ENCODE data around the gene HDAC9. TPM values are rescaled to one million over a fixed set of nuclear protein-coding genes. Genes with fewer than 3 reads are reported as not detected.

HDAC9 gene
- polyA plus RNA-seq, 3 donors from 2014 or later: 10.1 to 28.7 (median 18.1) TPM

DNA sequence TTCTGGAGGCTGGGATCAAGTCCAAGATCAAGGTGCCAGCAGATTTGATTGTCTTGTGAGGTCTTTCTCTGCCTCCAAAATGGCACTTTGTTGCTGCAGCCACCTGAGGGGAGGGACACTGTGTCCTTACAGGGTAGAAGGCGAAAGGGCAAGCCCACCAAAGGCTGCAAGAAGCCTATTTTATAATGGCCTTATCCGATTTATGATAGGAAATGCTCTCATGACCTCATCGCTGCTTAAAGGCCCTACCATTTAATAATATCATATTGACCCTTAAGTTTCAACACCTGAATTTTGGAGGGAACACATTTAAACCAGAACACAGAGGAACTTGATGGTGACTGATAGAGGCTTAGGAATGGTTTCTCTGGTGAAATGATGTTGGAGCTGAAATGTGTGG lies 325.4 kb downstream of the HDAC9 start:
- no peak for DNase-seq
- Mint-ChIP-seq H3K36me3 (peaks cover 0 to 3% (median 0%) of the 10 kb centered on the region in 3 donors), H3K27ac (no peak overlapping the region), H3K9me3 (peaks cover 0 to 19% (median under 1%) of the 10 kb centered on the region in 6 donors), H3K4me1 (no peaks in the 10 kb centered on the region), H3K4me3 (no peak overlapping the region), H3K27me3 (ENCODE audit: low read depth in 3 of 3) (peaks cover 0 to 2% (median 1%) of the 10 kb centered on the region in 3 donors)

DNA sequence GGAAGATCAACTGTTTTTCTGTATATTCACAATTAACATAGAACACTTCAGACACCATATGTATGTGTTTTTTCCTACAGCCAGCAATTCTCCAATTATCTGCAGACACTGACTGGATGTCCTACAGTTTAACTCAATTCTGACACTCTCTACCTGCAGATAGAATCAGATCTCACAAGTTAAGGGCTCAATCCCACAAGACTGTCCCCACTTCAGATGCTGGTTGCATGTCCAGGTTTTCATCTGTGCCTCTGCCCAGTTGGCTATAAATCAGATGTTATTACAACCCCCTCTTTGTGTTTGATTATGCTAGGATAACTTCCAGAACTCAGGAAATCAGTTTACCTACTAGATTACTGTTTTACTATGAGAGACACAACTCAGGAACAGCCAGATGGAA lies 326.0 kb downstream of the HDAC9 start:
- H3K4me1 Mint-ChIP-seq: no peaks in the 10 kb centered on the region

DNA sequence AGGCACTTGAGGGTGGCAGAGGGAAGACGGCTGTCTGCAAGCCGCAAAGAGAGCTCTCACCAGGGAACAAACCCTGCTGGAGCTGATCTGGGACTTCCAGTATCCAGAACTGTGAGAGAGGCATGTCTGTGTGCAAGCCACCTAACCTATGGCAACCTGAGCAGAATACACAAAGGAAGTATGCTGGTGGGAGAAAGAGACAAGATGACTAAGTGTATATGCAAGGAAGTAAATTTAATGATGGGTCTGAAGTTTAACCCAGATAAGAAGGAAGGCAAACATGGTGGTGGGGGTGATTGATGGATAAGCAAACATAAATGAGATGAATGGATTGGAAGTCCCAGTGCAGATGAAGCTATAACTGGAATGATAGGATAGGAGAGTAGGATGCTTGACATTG lies 328.6 kb downstream of the HDAC9 start:
- H3K36me3 Mint-ChIP-seq: no peaks in the 10 kb centered on the region
- H3K9me3 Mint-ChIP-seq: peaks cover 0 to 7% (median 0%) of the 10 kb centered on the region in 6 donors
- no peak overlapping the region for H3K4me3 Mint-ChIP-seq
- H3K4me1 Mint-ChIP-seq: no peaks in the 10 kb centered on the region
- H3K27me3 Mint-ChIP-seq (ENCODE audit: low read depth in 3 of 3): peaks cover 0 to 2% (median 1%) of the 10 kb centered on the region in 3 donors
- H3K27ac Mint-ChIP-seq: no peak overlapping the region
- no peak for DNase-seq

More for the DNA sequence above, 326.0 kb downstream of the HDAC9 start:
- peaks cover 0 to 2% (median 1%) of the 10 kb centered on the region in 3 donors for H3K27me3 Mint-ChIP-seq (ENCODE audit: low read depth in 3 of 3)
- H3K27ac Mint-ChIP-seq: no peak overlapping the region
- peaks cover 0 to 14% (median under 1%) of the 10 kb centered on the region in 6 donors for H3K9me3 Mint-ChIP-seq
- no peak for DNase-seq
- no peaks in the 10 kb centered on the region for H3K36me3 Mint-ChIP-seq
- no peak overlapping the region for H3K4me3 Mint-ChIP-seq

DNA sequence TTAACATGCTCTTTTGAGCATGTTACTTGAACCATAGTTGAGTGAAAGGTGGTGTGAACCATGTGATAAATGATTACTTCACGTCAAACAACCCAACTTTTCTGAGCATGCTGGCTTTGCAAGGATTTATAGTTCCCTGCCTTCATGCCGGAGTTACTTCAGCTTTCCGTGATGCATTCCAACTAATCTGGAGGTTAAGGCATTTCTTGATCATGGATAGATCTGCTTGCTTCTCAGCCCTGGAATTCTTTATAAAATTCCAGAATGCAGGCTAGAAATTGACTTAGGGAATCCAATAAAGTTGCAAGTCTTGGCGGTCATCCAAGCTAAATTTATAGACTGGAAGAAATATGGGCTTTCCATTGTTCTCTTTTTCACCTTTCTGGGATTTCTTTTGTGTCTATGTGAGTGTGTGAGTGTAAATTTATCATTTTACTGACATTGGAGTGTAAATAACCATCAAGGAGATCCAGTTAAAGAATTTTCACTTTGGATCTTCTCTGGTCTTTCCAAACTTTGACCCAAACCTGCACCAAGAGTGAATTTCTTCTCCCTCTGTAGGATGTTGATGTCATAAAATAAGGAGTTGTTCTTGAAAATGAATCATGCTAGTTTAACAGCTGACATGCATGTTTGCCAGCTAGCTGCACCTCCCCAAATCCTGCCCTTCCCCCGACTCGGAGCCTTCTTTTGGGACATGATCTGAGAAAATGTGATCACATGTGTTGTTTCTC lies 332.9 kb downstream of the HDAC9 start:
- no peaks in the 10 kb centered on the region for H3K27me3 Mint-ChIP-seq (ENCODE audit: low read depth in 3 of 3)
- peaks cover 0 to 5% (median 0%) of the 10 kb centered on the region in 6 donors for H3K9me3 Mint-ChIP-seq
- no peak overlapping the region for H3K4me3 Mint-ChIP-seq
- no peaks in the 10 kb centered on the region for H3K4me1 Mint-ChIP-seq
- no peaks in the 10 kb centered on the region for H3K36me3 Mint-ChIP-seq
- DNase-seq: no peak
- no peak overlapping the region for H3K27ac Mint-ChIP-seq

DNA sequence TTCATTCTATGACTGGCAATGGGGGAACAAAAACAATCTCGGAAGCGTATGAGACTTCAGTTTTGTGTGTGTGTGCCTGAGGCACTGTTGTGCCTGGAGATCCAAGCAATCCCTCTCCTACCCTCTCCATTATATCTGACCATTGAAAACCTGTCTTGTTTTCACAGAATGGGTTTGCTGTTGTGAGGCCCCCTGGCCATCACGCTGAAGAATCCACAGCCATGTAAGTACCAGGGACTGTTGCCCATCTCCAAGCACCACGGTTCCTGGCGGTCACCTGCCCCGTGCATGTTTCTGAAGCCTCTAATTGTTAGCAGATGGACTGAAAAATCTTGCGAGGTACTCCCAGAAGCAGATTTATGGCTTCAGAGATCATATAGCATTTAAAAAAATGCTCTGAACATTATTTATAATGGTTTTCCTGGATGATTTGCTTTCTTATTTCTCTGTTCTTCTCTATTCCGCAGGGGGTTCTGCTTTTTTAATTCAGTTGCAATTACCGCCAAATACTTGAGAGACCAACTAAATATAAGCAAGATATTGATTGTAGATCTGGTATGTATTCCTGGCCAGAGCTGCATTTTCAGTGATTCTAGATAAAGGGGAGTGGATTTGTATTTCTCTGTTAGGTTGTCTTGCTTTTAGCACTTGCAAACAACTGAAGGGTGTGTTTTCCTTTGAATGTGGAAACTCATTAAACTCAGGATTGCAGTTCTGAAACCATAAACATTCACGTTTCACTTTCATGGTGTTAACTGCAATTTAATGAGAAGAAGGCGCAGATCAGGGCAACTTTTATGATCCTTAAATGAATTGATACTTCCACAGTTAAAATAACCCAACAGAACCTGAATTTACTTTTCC lies 333.7 kb downstream of the HDAC9 start:
- Mint-ChIP-seq H3K4me1 (no peaks in the 10 kb centered on the region), H3K9me3 (peaks cover 0 to 5% (median 0%) of the 10 kb centered on the region in 6 donors), H3K27me3 (ENCODE audit: low read depth in 3 of 3) (no peaks in the 10 kb centered on the region), H3K27ac (no peak overlapping the region), H3K36me3 (no peaks in the 10 kb centered on the region), H3K4me3 (no peak overlapping the region)
- DNase-seq: no peak

DNA sequence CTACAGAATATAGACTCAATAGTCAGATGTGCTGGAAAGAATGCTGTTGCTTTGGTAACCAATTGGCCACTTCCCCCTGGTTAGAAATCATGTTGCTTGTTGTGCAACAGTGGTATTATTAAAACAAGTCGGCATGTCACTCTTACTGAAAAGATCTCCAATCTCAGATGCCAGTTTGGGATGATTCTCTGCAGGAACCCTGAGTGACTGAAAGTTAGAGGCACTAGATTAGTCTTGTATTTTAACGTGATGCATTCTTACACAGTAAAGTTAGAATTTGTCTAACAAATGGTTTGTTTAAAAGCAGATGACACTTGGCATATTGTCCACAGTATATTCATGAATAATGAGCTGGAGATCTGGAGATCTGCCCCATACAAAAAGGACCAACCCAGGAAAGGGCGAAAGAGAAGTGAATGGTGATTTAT lies 334.3 kb downstream of the HDAC9 start:
- no peaks in the 10 kb centered on the region for H3K36me3 Mint-ChIP-seq
- no peaks in the 10 kb centered on the region for H3K27me3 Mint-ChIP-seq (ENCODE audit: low read depth in 3 of 3)
- no peaks in the 10 kb centered on the region for H3K4me1 Mint-ChIP-seq
- no peak overlapping the region for H3K27ac Mint-ChIP-seq
- no peak for DNase-seq
- H3K4me3 Mint-ChIP-seq: no peak overlapping the region
- H3K9me3 Mint-ChIP-seq: peaks cover 0 to 6% (median 1%) of the 10 kb centered on the region in 6 donors

DNA sequence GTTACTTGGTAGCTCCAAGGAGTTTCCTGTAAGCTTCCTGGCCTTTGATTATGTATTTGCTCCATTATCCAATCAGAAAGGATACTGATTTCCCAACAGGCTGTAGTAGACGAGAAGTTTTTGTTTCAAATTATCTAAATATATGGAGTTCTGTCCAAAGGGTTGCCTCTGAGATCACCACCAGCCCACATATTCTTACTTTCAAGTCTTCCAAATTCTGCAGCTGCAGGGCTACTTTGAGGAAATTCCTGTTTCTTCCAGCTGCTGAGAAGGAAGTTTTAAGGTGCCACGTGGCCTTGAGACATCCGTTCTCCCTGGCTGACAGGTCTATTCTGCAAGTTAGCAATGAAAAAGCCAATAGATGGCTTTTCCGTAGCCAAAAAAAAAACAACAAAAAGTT lies 335.9 kb downstream of the HDAC9 start:
- no peaks in the 10 kb centered on the region for H3K4me1 Mint-ChIP-seq
- peaks cover 0 to 9% (median 2%) of the 10 kb centered on the region in 6 donors for H3K9me3 Mint-ChIP-seq
- H3K4me3 Mint-ChIP-seq: no peak overlapping the region
- peaks cover 0 to 8% (median 3%) of the 10 kb centered on the region in 3 donors for H3K36me3 Mint-ChIP-seq
- H3K27ac Mint-ChIP-seq: no peak overlapping the region
- H3K27me3 Mint-ChIP-seq (ENCODE audit: low read depth in 3 of 3): no peaks in the 10 kb centered on the region
- DNase-seq: no peak

DNA sequence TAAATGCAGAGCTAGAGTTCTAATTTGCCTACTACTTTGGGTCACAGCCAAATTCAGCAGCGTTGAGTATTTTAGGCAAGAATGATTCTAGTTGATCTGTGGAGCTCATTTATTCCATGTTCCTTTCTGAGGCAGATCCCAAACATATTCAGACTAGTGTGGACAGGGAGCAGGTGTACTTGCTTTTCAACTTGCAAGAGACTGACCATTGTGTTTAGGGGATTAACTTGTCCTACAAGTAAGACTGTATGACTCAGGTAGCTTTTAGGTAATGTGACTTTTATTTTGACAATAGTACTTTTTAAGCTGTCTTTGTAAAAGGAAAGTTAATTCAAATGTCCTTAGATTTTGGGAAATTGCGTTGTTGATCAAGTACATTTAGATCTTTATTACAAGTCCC lies 336.4 kb downstream of the HDAC9 start:
- Mint-ChIP-seq H3K4me1 (no peaks in the 10 kb centered on the region), H3K27ac (no peak overlapping the region)

DNA sequence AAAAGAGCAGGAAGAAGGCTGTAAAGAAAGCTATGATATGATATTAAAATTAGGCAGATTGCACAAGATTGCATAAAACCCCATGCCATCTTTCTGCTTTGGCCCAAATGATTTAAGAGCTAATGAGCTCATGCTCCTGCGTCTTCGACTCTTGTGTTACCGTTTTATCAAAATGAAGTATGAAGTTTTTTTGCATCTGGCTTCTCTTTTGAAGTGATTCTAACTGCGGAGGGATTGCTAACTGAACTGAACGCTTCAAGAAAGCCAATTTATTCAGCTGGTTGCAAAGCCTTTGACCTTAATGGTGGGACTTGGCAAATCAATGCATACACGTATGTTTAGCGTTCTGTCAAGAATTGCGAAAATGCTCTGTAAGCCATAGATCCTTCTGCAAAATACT lies 339.0 kb downstream of the HDAC9 start:
- no peak overlapping the region for H3K27ac Mint-ChIP-seq
- H3K36me3 Mint-ChIP-seq: peaks cover 0 to 11% (median 3%) of the 10 kb centered on the region in 3 donors
- H3K9me3 Mint-ChIP-seq: peaks cover 0 to 18% (median 3%) of the 10 kb centered on the region in 6 donors
- no peak for DNase-seq
- no peaks in the 10 kb centered on the region for H3K27me3 Mint-ChIP-seq (ENCODE audit: low read depth in 3 of 3)
- no peaks in the 10 kb centered on the region for H3K4me1 Mint-ChIP-seq
- H3K4me3 Mint-ChIP-seq: no peak overlapping the region

More for the DNA sequence above, 336.4 kb downstream of the HDAC9 start:
- no peak for DNase-seq
- Mint-ChIP-seq H3K36me3 (peaks cover 0 to 8% (median 3%) of the 10 kb centered on the region in 3 donors), H3K4me3 (no peak overlapping the region), H3K27me3 (ENCODE audit: low read depth in 3 of 3) (no peaks in the 10 kb centered on the region), H3K9me3 (peaks cover 0 to 9% (median 2%) of the 10 kb centered on the region in 6 donors)

DNA sequence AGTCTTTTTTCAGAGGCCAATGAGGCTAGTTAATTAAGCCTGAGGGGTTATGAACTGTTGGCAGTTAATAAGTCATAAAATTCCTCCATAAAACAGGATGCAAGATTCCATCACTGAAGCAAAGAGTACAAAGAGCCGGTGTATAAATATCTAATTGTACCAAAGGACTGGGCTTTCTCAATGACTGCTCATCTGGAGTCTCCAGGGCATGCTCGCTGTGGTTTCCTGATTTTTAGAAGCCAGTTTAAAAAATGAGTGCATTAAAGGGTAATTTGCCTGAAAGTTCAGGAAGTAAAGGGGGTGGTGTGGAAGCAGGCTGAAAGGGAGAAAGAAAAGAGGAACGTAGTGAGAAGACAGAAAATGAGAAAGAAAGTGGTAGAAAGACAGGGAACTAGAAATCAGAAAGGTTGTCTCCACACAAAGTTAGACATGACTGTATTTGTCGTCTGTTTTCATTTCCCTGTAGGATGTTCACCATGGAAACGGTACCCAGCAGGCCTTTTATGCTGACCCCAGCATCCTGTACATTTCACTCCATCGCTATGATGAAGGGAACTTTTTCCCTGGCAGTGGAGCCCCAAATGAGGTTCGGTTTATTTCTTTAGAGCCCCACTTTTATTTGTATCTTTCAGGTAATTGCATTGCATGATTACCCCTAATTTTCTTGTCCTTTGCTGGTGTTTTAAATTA lies 339.6 kb downstream of the HDAC9 start:
- no peak for DNase-seq
- Mint-ChIP-seq H3K27ac (no peak overlapping the region), H3K4me1 (no peaks in the 10 kb centered on the region), H3K9me3 (peaks cover 0 to 15% (median 3%) of the 10 kb centered on the region in 6 donors), H3K36me3 (peaks cover 0 to 11% (median 3%) of the 10 kb centered on the region in 3 donors), H3K4me3 (no peak overlapping the region), H3K27me3 (ENCODE audit: low read depth in 3 of 3) (no peaks in the 10 kb centered on the region)

DNA sequence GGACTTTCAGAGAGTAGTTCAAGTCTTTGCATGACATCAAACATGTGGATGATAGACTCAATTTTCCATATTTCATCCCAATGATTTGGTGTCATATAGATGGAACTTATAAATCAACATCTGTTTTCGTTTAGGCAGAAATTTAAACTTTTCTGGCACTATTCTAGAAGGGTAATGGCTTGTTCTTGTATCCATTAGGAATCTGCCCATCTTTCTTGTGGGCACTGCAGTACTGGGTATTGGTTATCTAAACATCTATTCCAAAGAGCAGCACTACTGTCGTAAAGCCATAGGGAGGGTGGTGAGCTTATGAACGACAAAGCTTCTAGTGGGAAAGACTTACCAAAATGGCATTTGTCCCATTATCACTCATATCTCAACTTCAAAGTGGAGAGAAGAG lies 348.4 kb downstream of the HDAC9 start:
- H3K36me3 Mint-ChIP-seq: no peaks in the 10 kb centered on the region
- H3K4me3 Mint-ChIP-seq: no peak overlapping the region
- no peak overlapping the region for H3K27ac Mint-ChIP-seq
- DNase-seq: no peak
- peaks cover 0 to 13% (median 2%) of the 10 kb centered on the region in 6 donors for H3K9me3 Mint-ChIP-seq
- no peaks in the 10 kb centered on the region for H3K27me3 Mint-ChIP-seq (ENCODE audit: low read depth in 3 of 3)
- H3K4me1 Mint-ChIP-seq: no peaks in the 10 kb centered on the region

DNA sequence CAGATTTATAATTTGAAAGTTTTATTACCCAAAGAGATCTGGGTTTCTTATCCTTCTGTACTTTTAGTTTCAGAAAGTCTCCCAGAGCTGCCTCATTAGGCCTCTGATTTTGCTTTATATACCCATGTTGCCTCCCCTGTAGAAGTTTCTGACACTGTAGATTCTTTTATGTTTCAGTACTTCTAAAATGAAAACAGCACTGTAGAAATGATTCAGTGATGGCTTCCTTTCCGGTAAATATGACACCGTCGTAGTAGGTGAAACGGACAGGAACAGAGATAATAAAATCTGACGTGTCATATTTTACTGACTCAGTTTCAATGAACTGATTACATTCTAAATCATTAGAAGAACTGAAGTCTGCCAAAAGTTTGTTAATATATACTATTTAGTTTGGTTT lies 349.2 kb downstream of the HDAC9 start:
- Mint-ChIP-seq H3K36me3 (no peaks in the 10 kb centered on the region), H3K4me3 (no peak overlapping the region), H3K27me3 (ENCODE audit: low read depth in 3 of 3) (no peaks in the 10 kb centered on the region), H3K9me3 (peaks cover 0 to 9% (median 0%) of the 10 kb centered on the region in 6 donors), H3K27ac (no peak overlapping the region), H3K4me1 (no peaks in the 10 kb centered on the region)
- no peak for DNase-seq

DNA sequence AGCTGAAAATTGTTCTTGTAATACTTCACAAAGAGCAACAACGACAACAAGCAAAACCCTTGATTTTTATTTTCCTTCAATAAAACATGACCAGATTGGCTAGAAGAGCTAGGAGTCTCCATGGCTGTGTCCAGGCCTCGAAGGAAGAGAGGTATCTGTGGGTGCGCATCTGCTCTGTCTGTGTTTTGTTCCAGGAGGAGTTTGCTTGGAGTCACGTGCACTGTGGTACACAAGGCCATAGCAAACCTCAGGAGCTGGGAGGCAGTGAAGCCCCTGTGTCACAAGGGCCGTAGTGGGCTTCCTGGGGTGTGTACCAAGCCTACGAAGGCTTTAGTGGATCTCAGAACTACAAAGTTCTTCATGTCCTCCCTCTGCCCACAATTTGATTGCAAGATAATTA lies 350.2 kb downstream of the HDAC9 start:
- Mint-ChIP-seq H3K9me3 (peaks cover 0 to 9% (median 0%) of the 10 kb centered on the region in 6 donors), H3K27me3 (ENCODE audit: low read depth in 3 of 3) (no peaks in the 10 kb centered on the region), H3K27ac (no peak overlapping the region), H3K4me1 (no peaks in the 10 kb centered on the region), H3K4me3 (no peak overlapping the region), H3K36me3 (no peaks in the 10 kb centered on the region)
- DNase-seq: no peak

Measured in immature natural killer cell (primary cell).